Progenitor cell of endocrine pancreas (in vitro differentiated cells): Measurements from ENCODE around the gene CMTM2. TPM values are rescaled to one million over a fixed set of nuclear protein-coding genes. Genes with fewer than 3 reads are reported as not detected.

Experiments
- DNase-seq: peaks from one replicate; pipeline ENCODE4 v3.0.0; 2021; ENCODE audit warnings: low spot score; ENCODE audit not compliant: unreplicated experiment
- H3K27ac Mint-ChIP-seq: 2 replicates; pipeline ENCODE4 v1.8.0; 2021; ENCODE audit warnings: mild to moderate bottlenecking, moderate library complexity, mixed read lengths
- H3K27me3 Mint-ChIP-seq: 2 replicates; pipeline ENCODE4 v1.8.0; 2021; ENCODE audit warnings: mixed read lengths
- H3K36me3 Mint-ChIP-seq: 2 replicates; pipeline ENCODE4 v1.8.0; 2022; ENCODE audit warnings: mixed read lengths; ENCODE audit not compliant: insufficient read depth
- H3K4me1 Mint-ChIP-seq: 2 replicates; pipeline ENCODE4 v1.8.0; 2021; ENCODE audit warnings: low read depth, mixed read lengths
- H3K4me3 Mint-ChIP-seq: 2 replicates; pipeline ENCODE4 v1.8.0; 2021; ENCODE audit warnings: low read depth, mild to moderate bottlenecking, moderate library complexity, mixed read lengths
- H3K9me3 Mint-ChIP-seq: 2 replicates; pipeline ENCODE4 v1.8.0; 2021; ENCODE audit warnings: low read depth, mixed read lengths
- total RNA-seq: library from RNA; stranded (reverse); gene quantifications from 2 replicates; pipeline ENCODE4 v1.2.1, GENCODE V29; 2021
- TF ChIP-seq, protein P1 (sequence below): fragments of 200-600 bp; sonication (generic); IDR thresholded peaks from one replicate; pipeline ENCODE4 v1.5.0; 2021; ENCODE audit warnings: antibody characterized with exemption, mild to moderate bottlenecking; ENCODE audit not compliant: unreplicated experiment

The CMTM2 gene
- total RNA-seq, 1 donor from 2014 or later: not detected

DNA sequence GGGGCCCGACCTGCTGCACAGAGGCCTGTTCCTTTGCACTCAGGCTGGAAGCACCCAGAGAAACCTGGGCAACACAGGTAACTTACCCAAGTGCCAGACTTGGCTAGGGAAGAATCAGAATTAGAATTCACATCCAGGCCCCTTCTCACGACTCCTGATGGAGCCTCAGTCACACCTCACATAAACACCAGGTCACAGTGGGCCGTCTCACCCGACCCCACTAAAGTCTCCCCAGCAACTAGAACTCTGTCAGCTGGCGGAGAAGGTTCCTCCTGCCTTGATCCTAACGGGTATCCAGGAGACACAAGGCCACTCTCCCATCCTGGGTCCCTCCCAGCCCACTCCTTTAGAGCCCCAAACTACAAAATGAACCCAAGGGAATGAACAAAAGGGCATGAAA, 35.7 kb upstream of the CMTM2 start:
- H3K4me1 Mint-ChIP-seq: peaks cover 11% of the 10 kb centered on the region
- no peaks in the 10 kb centered on the region for H3K9me3 Mint-ChIP-seq
- H3K4me3 Mint-ChIP-seq: no peak overlapping the region
- TF ChIP-seq, protein P1, sequence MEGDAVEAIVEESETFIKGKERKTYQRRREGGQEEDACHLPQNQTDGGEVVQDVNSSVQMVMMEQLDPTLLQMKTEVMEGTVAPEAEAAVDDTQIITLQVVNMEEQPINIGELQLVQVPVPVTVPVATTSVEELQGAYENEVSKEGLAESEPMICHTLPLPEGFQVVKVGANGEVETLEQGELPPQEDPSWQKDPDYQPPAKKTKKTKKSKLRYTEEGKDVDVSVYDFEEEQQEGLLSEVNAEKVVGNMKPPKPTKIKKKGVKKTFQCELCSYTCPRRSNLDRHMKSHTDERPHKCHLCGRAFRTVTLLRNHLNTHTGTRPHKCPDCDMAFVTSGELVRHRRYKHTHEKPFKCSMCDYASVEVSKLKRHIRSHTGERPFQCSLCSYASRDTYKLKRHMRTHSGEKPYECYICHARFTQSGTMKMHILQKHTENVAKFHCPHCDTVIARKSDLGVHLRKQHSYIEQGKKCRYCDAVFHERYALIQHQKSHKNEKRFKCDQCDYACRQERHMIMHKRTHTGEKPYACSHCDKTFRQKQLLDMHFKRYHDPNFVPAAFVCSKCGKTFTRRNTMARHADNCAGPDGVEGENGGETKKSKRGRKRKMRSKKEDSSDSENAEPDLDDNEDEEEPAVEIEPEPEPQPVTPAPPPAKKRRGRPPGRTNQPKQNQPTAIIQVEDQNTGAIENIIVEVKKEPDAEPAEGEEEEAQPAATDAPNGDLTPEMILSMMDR: no peak
- no peaks in the 10 kb centered on the region for H3K27me3 Mint-ChIP-seq
- peaks cover 19% of the 10 kb centered on the region for H3K36me3 Mint-ChIP-seq
- DNase-seq: no peak
- peak overlapping the region; percentile 24 for H3K27ac Mint-ChIP-seq

DNA sequence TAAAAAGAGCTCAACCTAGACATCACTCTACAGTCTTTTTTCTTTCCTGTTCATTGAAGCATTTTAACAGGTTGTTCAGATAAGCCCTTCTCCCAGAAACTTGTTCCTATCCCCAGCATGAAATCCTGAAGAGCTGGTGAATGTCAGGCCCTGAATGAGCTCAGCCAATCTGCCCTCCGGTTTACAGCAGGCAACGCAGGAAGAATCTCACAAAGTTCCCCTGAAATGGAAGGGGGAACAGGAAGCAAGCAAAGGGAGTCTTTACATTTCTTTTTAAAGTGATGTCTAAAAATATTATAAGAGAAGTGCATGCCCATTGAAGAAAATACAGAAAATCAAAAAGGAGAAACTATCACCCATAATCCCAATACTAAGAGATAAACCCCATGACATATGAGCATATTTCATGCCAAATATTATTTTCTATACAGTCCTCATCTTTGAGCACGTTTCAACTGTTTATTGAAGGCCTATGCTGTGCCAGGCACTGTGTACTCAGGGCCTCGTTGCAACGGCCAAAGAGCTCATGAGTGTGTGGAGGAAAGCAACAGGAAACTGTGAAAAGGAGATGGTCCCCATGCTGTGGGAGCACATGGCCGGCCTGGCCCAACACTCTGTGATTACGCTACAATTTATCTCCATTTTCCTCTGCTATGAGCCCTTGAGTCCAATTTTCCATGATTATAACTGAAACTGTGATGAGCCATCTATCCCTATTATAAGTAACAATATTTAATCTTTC, 35.1 kb upstream of the CMTM2 start:
- no peak for DNase-seq
- no peak overlapping the region for H3K27ac Mint-ChIP-seq
- TF ChIP-seq, protein P1: no peak
- H3K4me1 Mint-ChIP-seq: peaks cover 15% of the 10 kb centered on the region
- H3K9me3 Mint-ChIP-seq: no peaks in the 10 kb centered on the region
- peaks cover 16% of the 10 kb centered on the region for H3K36me3 Mint-ChIP-seq
- H3K4me3 Mint-ChIP-seq: no peak overlapping the region
- H3K27me3 Mint-ChIP-seq: no peaks in the 10 kb centered on the region

DNA sequence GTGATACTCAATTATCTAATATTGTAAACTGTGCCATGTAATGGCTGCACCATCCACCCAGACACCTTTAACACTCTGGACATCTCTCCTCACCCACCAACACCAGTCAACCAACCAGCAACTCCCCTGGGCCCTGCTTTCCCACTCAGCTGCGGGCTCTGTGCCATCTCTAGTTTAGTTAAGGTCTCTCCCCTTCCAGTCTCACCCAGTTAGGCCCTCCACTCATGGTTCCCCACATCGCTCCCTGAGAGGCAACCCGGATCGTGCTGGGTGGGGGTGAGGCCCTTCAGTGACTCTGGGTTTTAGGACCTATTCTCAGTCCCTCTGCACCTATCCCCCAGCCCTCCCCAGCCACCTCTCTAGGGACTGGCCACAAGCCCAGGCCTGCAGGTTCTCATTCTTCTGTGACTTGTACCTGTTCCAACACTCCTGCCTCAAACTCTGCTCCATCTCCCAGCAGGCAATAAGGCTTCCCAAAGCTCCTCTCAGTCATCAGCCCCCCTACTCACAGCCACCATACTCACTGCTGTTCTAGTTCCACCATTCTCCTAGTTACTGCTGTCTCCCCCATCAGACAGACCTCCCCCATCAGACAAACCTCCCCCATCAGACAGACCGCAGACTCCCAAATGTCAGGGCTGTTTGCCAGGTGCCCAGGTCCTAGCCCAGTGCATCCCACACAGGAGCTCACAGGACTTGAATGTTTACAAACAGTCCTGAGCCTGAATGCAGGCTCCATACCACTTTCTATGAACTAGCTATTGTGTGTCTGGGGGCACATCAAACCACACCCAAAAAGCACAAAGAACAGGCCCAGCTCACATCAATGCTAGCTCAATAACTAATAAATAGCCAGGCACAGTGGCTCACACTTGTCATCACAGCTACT, 31.9 kb upstream of the CMTM2 start:
- DNase-seq: no peak
- Mint-ChIP-seq H3K27ac (peak overlapping the region; percentile 60), H3K36me3 (peaks cover 11% of the 10 kb centered on the region), H3K9me3 (no peaks in the 10 kb centered on the region), H3K4me1 (peaks cover 17% of the 10 kb centered on the region), H3K27me3 (no peaks in the 10 kb centered on the region), H3K4me3 (no peak overlapping the region)
- TF ChIP-seq, protein P1: no peak

GRCh38 chr16:66548068-66548467, 31.2 kb upstream of the CMTM2 start:
- H3K4me1 Mint-ChIP-seq: peaks cover 19% of the 10 kb centered on the region
- no peak overlapping the region for H3K27ac Mint-ChIP-seq
- TF ChIP-seq, protein P1: no peak
- H3K4me3 Mint-ChIP-seq: peak overlapping the region; percentile 71
- H3K27me3 Mint-ChIP-seq: no peaks in the 10 kb centered on the region
- H3K36me3 Mint-ChIP-seq: peaks cover 11% of the 10 kb centered on the region
- no peak for DNase-seq
- no peaks in the 10 kb centered on the region for H3K9me3 Mint-ChIP-seq

DNA sequence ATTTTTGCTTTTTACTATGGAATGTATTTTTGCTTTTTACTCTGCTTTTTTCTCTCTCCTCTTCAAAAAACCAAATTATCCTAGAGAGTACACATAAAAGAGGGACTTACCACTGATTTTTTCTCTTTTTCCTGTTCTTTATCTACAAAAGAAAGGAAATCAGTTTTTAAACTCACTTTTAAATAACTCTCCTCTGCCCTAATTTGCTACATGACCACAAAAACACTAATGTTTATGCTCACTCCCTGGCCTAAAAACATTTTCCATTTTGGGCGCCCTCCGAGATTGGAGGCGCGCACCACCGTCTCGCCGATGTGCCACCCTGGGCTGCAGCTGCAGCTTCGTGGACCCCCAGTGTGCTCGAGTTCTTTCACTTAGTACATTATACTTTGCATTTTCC, 30.4 kb upstream of the CMTM2 start:
- H3K4me3 Mint-ChIP-seq: peak overlapping the region; percentile 71
- no peak for DNase-seq
- no peaks in the 10 kb centered on the region for H3K27me3 Mint-ChIP-seq
- peaks cover 13% of the 10 kb centered on the region for H3K36me3 Mint-ChIP-seq
- H3K9me3 Mint-ChIP-seq: no peaks in the 10 kb centered on the region
- H3K27ac Mint-ChIP-seq: peak overlapping the region; percentile 86
- H3K4me1 Mint-ChIP-seq: peaks cover 23% of the 10 kb centered on the region
- TF ChIP-seq, protein P1: no peak
